HG02610 (cell line): ENCODE measurements around the gene LTO1.
A peak's percentile ranks its signal among the peaks of the same experiment; 100 is the strongest.

Experiments used
- ATAC-seq: cut with Tn5 transposase; IDR thresholded peaks from one replicate; pipeline ENCODE4 v1.9.1; 2021; ENCODE audit warnings: mild to moderate bottlenecking, moderate library complexity; ENCODE audit not compliant: unreplicated experiment

Gene LTO1

GRCh38 chr11:69674886-69675714 lies at the start of gene LTO1:
TSS of gene LTO1 (minus strand) at chr11:69675353. CDS start at chr11:69675239, 114 bp downstream.
- ATAC-seq, result peak; percentile 75

GRCh38 chr11:69721745-69722144 lies 46.6 kb upstream of the LTO1 start:
- ATAC-seq, result no peak

- ATAC-seq, result no peak
Observed at GRCh38 chr11:69721106-69721505, 46.0 kb upstream of the LTO1 start.

- ATAC-seq, result no peak
Observed at GRCh38 chr11:69718912-69719311, 43.8 kb upstream of the LTO1 start.

GRCh38 chr11:69718147-69718546 lies 43.0 kb upstream of the LTO1 start:
- ATAC-seq, result no peak

GRCh38 chr11:69716891-69717747 lies 42.0 kb upstream of the LTO1 start:
- no peak for ATAC-seq

GRCh38 chr11:69716099-69716498 lies 40.9 kb upstream of the LTO1 start:
- ATAC-seq, result no peak

GRCh38 chr11:69715446-69715845 lies 40.3 kb upstream of the LTO1 start:
- no peak for ATAC-seq

GRCh38 chr11:69711822-69712801 lies 37.0 kb upstream of the LTO1 start:
- no peak for ATAC-seq

GRCh38 chr11:69708736-69709401 lies 33.7 kb upstream of the LTO1 start:
- ATAC-seq, result no peak

- no peak for ATAC-seq
Observed at GRCh38 chr11:69707176-69707575, 32.0 kb upstream of the LTO1 start.

GRCh38 chr11:69705901-69706787 lies 31.0 kb upstream of the LTO1 start:
- ATAC-seq, result no peak

- no peak for ATAC-seq
Observed at GRCh38 chr11:69705351-69705811, 30.2 kb upstream of the LTO1 start.

GRCh38 chr11:69704508-69705253 lies 29.5 kb upstream of the LTO1 start:
- ATAC-seq, result no peak

GRCh38 chr11:69703768-69704507 lies 28.8 kb upstream of the LTO1 start, which contains the start of gene FGF19:
TSS of gene FGF19 (minus strand) at chr11:69704022. CDS start at chr11:69703876, 146 bp downstream.
- ATAC-seq, result no peak

- no peak for ATAC-seq
Observed at GRCh38 chr11:69703453-69703767, 28.3 kb upstream of the LTO1 start.

- ATAC-seq, result no peak
Observed at GRCh38 chr11:69702769-69703452, 27.8 kb upstream of the LTO1 start.
